Fibroblast of mammary gland (primary cell): ENCODE measurements around the gene PTGS1.

ENCODE experiments used
- DNase-seq: peaks from one replicate; pipeline ENCODE4 v3.0.0-alpha.2; 2010; ENCODE audit warnings: low read depth
- H3K4me3 ChIP-seq: 2 replicates; pipeline ENCODE4 v1.5.1; 2011; ENCODE audit warnings: low read depth, mild to moderate bottlenecking, low read length, moderate library complexity; ENCODE audit not compliant: control insufficient read depth
- TF ChIP-seq, protein P1 (sequence below): conservative IDR thresholded peaks from 2 replicates; pipeline ENCODE4 v1.5.1; 2011; ENCODE audit warnings: low read depth, low read length, inconsistent platforms; ENCODE audit not compliant: control insufficient read depth, insufficient read depth

Gene PTGS1

GRCh38 chr9:122396614-122397148, 25.9 kb downstream of the PTGS1 start:
- TF ChIP-seq, protein P1, sequence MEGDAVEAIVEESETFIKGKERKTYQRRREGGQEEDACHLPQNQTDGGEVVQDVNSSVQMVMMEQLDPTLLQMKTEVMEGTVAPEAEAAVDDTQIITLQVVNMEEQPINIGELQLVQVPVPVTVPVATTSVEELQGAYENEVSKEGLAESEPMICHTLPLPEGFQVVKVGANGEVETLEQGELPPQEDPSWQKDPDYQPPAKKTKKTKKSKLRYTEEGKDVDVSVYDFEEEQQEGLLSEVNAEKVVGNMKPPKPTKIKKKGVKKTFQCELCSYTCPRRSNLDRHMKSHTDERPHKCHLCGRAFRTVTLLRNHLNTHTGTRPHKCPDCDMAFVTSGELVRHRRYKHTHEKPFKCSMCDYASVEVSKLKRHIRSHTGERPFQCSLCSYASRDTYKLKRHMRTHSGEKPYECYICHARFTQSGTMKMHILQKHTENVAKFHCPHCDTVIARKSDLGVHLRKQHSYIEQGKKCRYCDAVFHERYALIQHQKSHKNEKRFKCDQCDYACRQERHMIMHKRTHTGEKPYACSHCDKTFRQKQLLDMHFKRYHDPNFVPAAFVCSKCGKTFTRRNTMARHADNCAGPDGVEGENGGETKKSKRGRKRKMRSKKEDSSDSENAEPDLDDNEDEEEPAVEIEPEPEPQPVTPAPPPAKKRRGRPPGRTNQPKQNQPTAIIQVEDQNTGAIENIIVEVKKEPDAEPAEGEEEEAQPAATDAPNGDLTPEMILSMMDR = no peak
- no peak overlapping the region for H3K4me3 ChIP-seq
- no peak for DNase-seq

- no peak for DNase-seq
- TF ChIP-seq, protein P1 = no peak
- H3K4me3 ChIP-seq = no peak overlapping the region
Measured at GRCh38 chr9:122397749-122398148, 26.9 kb downstream of the PTGS1 start.

GRCh38 chr9:122398371-122398924, 27.6 kb downstream of the PTGS1 start:
- TF ChIP-seq, protein P1 = no peak
- H3K4me3 ChIP-seq = no peak overlapping the region
- DNase-seq = no peak

GRCh38 chr9:122401896-122402295, 31.1 kb downstream of the PTGS1 start:
- TF ChIP-seq, protein P1 = no peak

GRCh38 chr9:122402403-122402871, 31.6 kb downstream of the PTGS1 start:
- no peak overlapping the region for H3K4me3 ChIP-seq
- TF ChIP-seq, protein P1 = peak; percentile 4
- DNase-seq = peak; percentile 99

More at GRCh38 chr9:122401896-122402295, 31.1 kb downstream of the PTGS1 start:
- no peak for DNase-seq
- H3K4me3 ChIP-seq = no peak overlapping the region

GRCh38 chr9:122402874-122403273, 32.0 kb downstream of the PTGS1 start:
- no peak for DNase-seq
- TF ChIP-seq, protein P1 = no peak
- no peak overlapping the region for H3K4me3 ChIP-seq
